IPS-20b (cell line): ENCODE data around the gene TPRX2.
"Not testable (repeated sequence)": the region's sequence is repeated elsewhere in the genome, so short reads cannot be mapped to it uniquely, and the experiment has no call there.

ENCODE experiments used
- H3K27ac ChIP-seq: one replicate; pipeline ENCODE4 v1.5.1; 2013; ENCODE audit warnings: low read length
- H3K27me3 ChIP-seq: 2 replicates; pipeline ENCODE4 v1.6.1; 2013; ENCODE audit warnings: mild to moderate bottlenecking, low read length, inconsistent platforms; ENCODE audit not compliant: insufficient read depth
- H3K36me3 ChIP-seq: 2 replicates; pipeline ENCODE4 v1.6.1; 2013; ENCODE audit warnings: low read depth, mild to moderate bottlenecking, inconsistent platforms, low read length, moderate library complexity; ENCODE audit not compliant: insufficient read depth
- H3K4me1 ChIP-seq: 2 replicates; pipeline ENCODE4 v1.6.1; 2013; ENCODE audit warnings: mild to moderate bottlenecking, control low read depth, inconsistent platforms, low read length, moderate library complexity; ENCODE audit not compliant: insufficient read depth
- H3K4me3 ChIP-seq: 2 replicates; pipeline ENCODE4 v1.5.1; 2013; ENCODE audit warnings: mild to moderate bottlenecking, low read length, inconsistent platforms
- H3K9ac ChIP-seq: 2 replicates; pipeline ENCODE4 v1.6.1; 2013; ENCODE audit warnings: low read depth, mild to moderate bottlenecking, inconsistent platforms, low read length, moderate library complexity
- H3K9me3 ChIP-seq: 2 replicates; pipeline ENCODE4 v1.6.1; 2013; ENCODE audit warnings: mild to moderate bottlenecking, low read depth, low read length, inconsistent platforms; ENCODE audit not compliant: insufficient read depth

The TPRX2 gene

DNA sequence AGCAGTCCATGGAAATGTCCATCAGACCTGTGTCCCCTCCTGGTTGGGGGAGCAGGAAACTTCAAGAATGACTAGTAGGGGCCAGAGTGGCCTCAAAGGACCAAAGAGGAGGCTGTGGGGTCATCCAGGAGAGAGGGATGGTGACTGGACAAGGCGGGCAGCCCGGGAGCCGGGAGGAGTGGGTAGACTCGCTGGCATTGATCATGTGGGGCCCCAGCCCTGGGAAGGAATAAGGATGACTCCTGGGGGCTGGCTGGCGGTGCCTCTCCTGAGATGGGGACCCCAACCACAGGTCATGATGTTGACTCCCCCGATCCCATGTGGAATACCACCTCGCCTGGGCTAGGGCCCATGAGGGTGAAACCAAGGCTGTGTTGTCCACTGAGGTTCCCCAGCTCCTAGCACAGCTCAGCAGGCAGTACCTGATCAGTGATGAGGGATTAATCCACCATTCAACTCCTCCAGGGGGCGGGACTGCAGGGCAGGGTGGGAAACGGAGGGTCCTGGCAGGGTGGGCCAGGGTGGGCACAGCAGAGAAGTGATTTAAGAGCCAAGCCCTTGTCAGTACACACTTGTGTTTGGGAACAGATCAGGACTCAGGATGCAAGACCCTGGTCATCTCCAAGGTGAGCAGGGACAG lies at the start of gene TPRX2:
Gene TPRX2, plus strand, starts transcription at position 590 of the 640 bp plus-strand sequence. Its CDS starts 12 bp downstream, at position 602.
- H3K27me3 ChIP-seq, H3K4me3 ChIP-seq, H3K9ac ChIP-seq, H3K9me3 ChIP-seq, H3K4me1 ChIP-seq, H3K27ac ChIP-seq, H3K36me3 ChIP-seq: not testable (repeated sequence)

GRCh38 chr19:47813304-47813994 lies 45.6 kb upstream of the TPRX2 start:
- no peaks in the 10 kb centered on the region for H3K36me3 ChIP-seq
- H3K9ac ChIP-seq, result no peak overlapping the region
- H3K4me3 ChIP-seq, result no peak overlapping the region
- H3K27me3 ChIP-seq, result no peaks in the 10 kb centered on the region
- no peak overlapping the region for H3K27ac ChIP-seq
- no peaks in the 10 kb centered on the region for H3K4me1 ChIP-seq
- no peaks in the 10 kb centered on the region for H3K9me3 ChIP-seq

GRCh38 chr19:47813995-47814328 lies 45.1 kb upstream of the TPRX2 start:
- no peak overlapping the region for H3K4me3 ChIP-seq
- H3K36me3 ChIP-seq, result no peaks in the 10 kb centered on the region
- H3K9me3 ChIP-seq, result no peaks in the 10 kb centered on the region
- no peak overlapping the region for H3K9ac ChIP-seq
- H3K27ac ChIP-seq, result no peak overlapping the region
- no peaks in the 10 kb centered on the region for H3K27me3 ChIP-seq
- H3K4me1 ChIP-seq, result no peaks in the 10 kb centered on the region

DNA sequence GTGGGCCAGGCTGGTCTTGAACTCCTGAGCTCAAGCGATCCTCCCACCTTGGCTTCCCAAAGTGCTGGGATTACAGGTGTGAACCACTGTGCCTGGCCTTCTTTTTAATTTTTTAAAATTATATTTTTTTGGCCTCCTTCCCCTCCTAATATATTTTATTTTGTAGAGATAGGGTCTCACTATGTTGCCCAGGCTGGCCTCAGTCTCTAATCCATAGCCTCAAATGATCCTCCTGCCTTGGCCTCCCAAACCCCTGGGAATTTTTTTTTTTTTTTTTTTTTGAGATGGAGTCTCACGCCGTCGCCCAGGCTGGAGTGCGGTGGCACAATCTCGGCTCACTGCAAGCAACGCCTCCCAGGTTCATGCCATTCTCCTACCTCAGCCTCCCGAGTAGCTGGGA lies 42.8 kb upstream of the TPRX2 start:
- not testable (repeated sequence) for H3K9ac ChIP-seq, H3K9me3 ChIP-seq, H3K36me3 ChIP-seq, H3K4me3 ChIP-seq, H3K27ac ChIP-seq, H3K27me3 ChIP-seq
- peaks cover 13% of the 10 kb centered on the region for H3K4me1 ChIP-seq

DNA sequence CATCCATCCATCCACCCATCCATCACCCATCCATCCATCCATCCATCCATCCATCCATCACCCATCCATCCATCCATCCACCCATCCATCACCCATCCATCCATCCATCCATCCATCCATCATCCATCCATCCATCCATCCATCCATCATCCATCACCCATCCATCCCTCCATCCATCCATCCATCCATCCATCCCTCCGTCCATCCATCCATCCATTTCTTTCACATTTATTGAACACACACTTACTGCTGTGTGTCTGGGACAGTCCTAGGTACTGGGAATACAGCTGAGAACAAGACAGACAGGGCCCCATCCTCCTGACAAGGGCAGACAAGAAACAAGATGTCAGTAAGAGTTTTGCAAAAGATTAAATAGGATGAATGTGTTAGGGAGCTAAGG lies 40.8 kb upstream of the TPRX2 start:
- H3K4me1 ChIP-seq, result peaks cover 13% of the 10 kb centered on the region
- H3K9ac ChIP-seq, H3K4me3 ChIP-seq, H3K27me3 ChIP-seq, H3K27ac ChIP-seq, H3K36me3 ChIP-seq, H3K9me3 ChIP-seq: not testable (repeated sequence)

GRCh38 chr19:47819858-47820257 lies 39.2 kb upstream of the TPRX2 start:
- H3K36me3 ChIP-seq, result no peaks in the 10 kb centered on the region
- peak overlapping the region; percentile 49; the same call in 1 of the 2 replicates for H3K4me3 ChIP-seq
- H3K9me3 ChIP-seq, result no peaks in the 10 kb centered on the region
- no peak overlapping the region for H3K27ac ChIP-seq
- peak overlapping the region; percentile 38; the same call in 1 of the 2 replicates for H3K9ac ChIP-seq
- H3K4me1 ChIP-seq, result peaks cover 13% of the 10 kb centered on the region
- H3K27me3 ChIP-seq, result no peaks in the 10 kb centered on the region

DNA sequence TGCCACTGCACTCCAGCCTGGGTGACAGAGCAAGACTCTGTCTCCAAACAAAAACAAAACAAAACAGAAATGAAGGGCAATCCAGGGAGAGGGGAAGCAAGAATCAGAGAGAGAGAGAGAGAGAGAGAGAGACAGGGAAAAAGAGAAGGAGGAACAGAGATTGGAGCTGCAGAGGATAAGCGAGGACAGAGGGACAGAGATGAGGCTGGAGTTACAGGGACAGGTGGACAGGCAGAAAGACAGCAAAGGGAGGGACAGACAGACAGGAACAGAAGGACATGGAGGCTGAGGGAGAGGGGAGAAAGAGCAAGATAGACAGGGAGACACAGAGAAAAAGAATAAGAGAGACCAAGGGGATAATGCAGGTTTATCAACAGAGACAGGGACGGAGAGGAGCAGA lies 38.6 kb upstream of the TPRX2 start:
- no peaks in the 10 kb centered on the region for H3K27me3 ChIP-seq
- H3K9ac ChIP-seq, result peak overlapping the region; percentile 38; the same call in 1 of the 2 replicates
- no peaks in the 10 kb centered on the region for H3K36me3 ChIP-seq
- no peaks in the 10 kb centered on the region for H3K9me3 ChIP-seq
- no peak overlapping the region for H3K27ac ChIP-seq
- peaks cover 13% of the 10 kb centered on the region for H3K4me1 ChIP-seq
- H3K4me3 ChIP-seq, result no peak overlapping the region; the same call in 1 of the 2 replicates

- Histone ChIP-seq H3K27ac (no peak within 1 kb of the TSS), H3K4me1 (peaks cover 13% of the 10 kb centered on the region), H3K9ac (no peak within 1 kb of the TSS), H3K9me3 (no peaks in the 10 kb centered on the region), H3K4me3 (no peak within 1 kb of the TSS), H3K27me3 (no peaks in the 10 kb centered on the region), H3K36me3 (no peaks in the 10 kb centered on the region)
Measured at GRCh38 chr19:47821460-47822020, 37.5 kb upstream of the TPRX2 start, which contains the start of gene CRX. Gene CRX (plus strand): TSS chr19:47821937. CDS start chr19:47834444, 12,507 bp downstream.

- Histone ChIP-seq H3K27ac (no peak overlapping the region), H3K9me3 (no peaks in the 10 kb centered on the region), H3K36me3 (no peaks in the 10 kb centered on the region), H3K9ac (no peak overlapping the region), H3K27me3 (no peaks in the 10 kb centered on the region), H3K4me3 (no peak overlapping the region), H3K4me1 (peaks cover 18% of the 10 kb centered on the region)
Measured at GRCh38 chr19:47824396-47824795, 34.6 kb upstream of the TPRX2 start.

GRCh38 chr19:47826800-47827199 lies 32.2 kb upstream of the TPRX2 start:
- Histone ChIP-seq H3K4me1 (peaks cover 7% of the 10 kb centered on the region; the same call in 1 of the 2 replicates), H3K36me3 (no peaks in the 10 kb centered on the region), H3K9me3 (no peaks in the 10 kb centered on the region), H3K4me3 (no peak overlapping the region), H3K27me3 (no peaks in the 10 kb centered on the region), H3K9ac (no peak overlapping the region), H3K27ac (no peak overlapping the region)

GRCh38 chr19:47832723-47833122 lies 26.3 kb upstream of the TPRX2 start:
- no peaks in the 10 kb centered on the region for H3K9me3 ChIP-seq
- H3K9ac ChIP-seq, result no peak overlapping the region
- peaks cover 7% of the 10 kb centered on the region; the same call in 1 of the 2 replicates for H3K4me1 ChIP-seq
- H3K27ac ChIP-seq, result no peak overlapping the region
- H3K36me3 ChIP-seq, result no peaks in the 10 kb centered on the region
- H3K4me3 ChIP-seq, result no peak overlapping the region
- H3K27me3 ChIP-seq, result no peaks in the 10 kb centered on the region

- Histone ChIP-seq H3K36me3 (no peaks in the 10 kb centered on the region), H3K9me3 (no peaks in the 10 kb centered on the region), H3K27me3 (no peaks in the 10 kb centered on the region), H3K27ac (no peak overlapping the region), H3K9ac (no peak overlapping the region), H3K4me1 (peaks cover 7% of the 10 kb centered on the region; the same call in 1 of the 2 replicates), H3K4me3 (no peak overlapping the region)
Measured at GRCh38 chr19:47836038-47836437, 23.0 kb upstream of the TPRX2 start.
